RCC 7860 (cell line): ENCODE measurements around the gene SLC16A4.
A peak's percentile ranks its signal among the peaks of the same experiment; 100 is the strongest.

ENCODE experiments used
- DNase-seq: peaks from one replicate; pipeline ENCODE4 v3.0.0-alpha.2; 2015; ENCODE audit warnings: low spot score
- FAIRE-seq: peaks from 2 replicates; lab custom pipeline; 2012; peaks lifted over from hg19 to GRCh38; lab: Jason Lieb, UNC

The SLC16A4 gene

DNA sequence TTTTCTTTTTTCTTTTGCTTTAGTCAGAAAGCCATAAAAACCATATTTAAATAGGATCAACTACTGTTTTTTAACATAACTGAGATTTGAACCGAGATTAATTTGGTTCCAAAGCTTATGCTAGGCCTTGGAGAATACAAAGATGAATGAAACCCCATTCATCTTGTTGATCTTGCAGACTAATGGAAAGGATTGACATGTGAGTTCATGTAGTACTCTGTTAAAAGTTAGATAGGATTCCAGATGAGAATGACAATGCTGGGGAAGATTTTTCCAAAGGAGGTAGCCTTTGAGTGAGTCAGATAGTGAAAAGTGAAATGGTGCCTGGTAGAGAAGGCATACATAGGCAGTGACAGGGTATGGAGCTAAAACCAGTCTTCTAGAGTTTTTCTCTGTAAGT lies 29.0 kb downstream of the SLC16A4 start:
- DNase-seq (no peak), FAIRE-seq (no peak)

- no peak for FAIRE-seq
Observed at GRCh38 chr1:110360431-110360830, 30.4 kb downstream of the SLC16A4 start.

DNA sequence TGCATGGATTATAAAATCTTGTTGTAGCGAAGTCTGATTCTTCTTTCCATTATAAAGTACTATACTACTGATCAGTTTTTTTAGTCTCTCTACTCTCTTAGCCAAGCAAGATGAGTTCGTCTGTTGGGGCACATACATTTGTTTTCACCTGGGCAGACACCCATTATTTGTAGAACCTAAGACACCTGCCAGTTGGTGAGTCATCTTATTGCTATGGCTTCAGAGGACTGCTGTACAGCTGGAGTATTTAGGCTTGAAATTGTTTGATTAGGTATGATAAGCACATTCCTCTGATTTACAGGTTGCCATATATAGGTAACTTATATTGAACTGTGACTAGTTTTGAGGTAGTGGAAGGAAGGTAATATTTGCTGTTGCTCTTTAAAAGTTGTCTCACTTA lies 34.4 kb downstream of the SLC16A4 start:
- DNase-seq = no peak
- FAIRE-seq = no peak

More at GRCh38 chr1:110360431-110360830, 30.4 kb downstream of the SLC16A4 start:
- no peak for DNase-seq

DNA sequence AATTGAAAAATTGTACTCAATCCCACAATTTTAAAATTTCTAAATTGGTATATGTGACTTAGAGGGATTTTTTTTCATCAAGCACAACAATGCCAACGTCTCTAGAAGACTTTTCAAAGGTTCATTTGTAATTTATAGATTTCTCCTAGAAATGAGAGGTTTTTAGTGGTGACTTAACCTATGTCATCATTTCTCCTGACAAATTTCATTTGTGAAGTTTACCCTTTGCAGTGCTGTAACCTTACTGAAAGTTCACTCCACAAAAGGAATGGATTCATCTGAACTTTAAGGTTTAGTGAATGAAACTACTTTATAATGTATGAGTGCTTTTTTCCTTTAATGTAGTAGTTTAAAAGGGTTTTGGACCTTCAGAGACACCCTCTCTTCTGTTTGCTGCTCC lies 35.5 kb downstream of the SLC16A4 start:
- no peak for DNase-seq
- no peak for FAIRE-seq

GRCh38 chr1:110350360-110350759 lies 40.5 kb downstream of the SLC16A4 start:
- DNase-seq (no peak), FAIRE-seq (no peak)

DNA sequence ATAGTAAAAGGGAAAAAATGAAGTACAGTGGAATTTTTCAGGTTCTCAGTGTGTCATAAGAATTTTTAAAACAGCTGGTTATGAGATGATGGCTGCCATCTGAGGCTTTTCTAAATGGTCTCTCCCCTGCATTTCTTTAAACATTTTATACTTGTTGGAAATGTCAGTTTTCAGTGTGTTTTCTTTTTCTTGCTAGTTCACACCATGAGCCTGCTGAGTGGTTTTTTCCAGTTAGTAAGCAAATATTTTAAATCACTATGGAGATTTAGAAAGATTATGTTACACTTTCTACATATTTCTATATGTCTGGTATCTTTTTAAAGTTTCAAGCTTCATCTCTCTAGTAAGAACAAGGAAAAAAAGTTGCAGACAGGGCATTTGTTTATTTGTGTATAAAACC lies 42.1 kb downstream of the SLC16A4 start:
- FAIRE-seq (no peak), DNase-seq (no peak)

- DNase-seq (no peak), FAIRE-seq (no peak)
Observed at GRCh38 chr1:110348050-110348449, 42.8 kb downstream of the SLC16A4 start.

DNA sequence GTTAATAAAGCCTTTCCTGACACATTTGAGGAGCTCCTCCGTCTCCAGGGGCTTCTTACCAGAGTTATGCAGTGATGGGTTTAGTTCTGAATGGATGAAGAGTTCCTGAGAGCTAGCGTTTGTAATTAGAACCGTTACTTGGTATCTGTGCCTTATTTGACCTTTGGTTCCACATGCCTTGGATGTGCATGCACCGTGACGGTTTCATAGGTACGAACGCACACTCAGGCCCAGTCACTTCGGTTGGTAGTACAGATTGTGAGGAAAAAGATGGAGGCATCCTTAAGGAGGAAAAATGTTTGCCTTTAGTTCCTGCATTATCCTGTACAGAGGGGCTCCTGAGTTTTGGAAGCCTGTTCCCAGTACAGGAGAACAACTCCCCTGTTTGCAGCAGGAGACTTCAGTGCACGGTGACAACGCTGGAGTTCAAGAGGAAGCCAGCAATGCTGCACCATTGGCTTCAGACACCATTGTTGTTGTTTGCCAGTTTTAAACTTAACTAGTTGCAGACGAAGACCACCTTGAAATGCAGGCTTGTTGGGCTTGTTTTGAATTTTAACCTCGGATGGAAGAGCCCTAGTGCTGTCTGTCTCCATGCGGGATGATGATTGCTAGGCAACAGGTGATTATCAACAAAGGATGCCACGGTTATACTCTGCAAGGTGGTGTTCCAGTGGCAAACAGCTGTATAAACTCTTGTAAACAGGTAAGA lies 43.5 kb downstream of the SLC16A4 start:
- DNase-seq (no peak), FAIRE-seq (no peak)

GRCh38 chr1:110346690-110347089 lies 44.1 kb downstream of the SLC16A4 start:
- DNase-seq = no peak
- no peak for FAIRE-seq

- no peak for DNase-seq
- FAIRE-seq = no peak
Observed at GRCh38 chr1:110345480-110345879, 45.3 kb downstream of the SLC16A4 start.

DNA sequence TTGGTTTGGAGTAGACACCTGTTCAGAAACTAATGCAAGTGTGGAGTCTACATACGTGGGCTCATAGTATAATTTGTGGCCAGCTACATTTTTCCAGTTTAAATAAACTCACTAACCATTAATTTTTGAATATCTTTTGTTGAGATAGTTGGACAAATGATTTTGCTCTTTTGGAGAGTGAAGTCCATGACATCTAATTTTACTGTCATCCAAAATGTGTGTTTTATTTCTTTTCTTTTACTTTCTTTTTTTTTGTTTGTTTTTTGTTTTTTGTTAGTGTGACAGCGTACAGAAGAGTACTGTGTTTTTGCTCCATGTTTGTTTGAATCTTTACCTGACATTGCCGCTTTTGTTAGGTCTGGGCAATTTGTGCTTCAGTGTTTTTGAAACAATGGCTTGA lies 46.7 kb downstream of the SLC16A4 start:
- no peak for FAIRE-seq
- no peak for DNase-seq

GRCh38 chr1:110343249-110343648 lies 47.6 kb downstream of the SLC16A4 start:
- no peak for DNase-seq
- FAIRE-seq = no peak

DNA sequence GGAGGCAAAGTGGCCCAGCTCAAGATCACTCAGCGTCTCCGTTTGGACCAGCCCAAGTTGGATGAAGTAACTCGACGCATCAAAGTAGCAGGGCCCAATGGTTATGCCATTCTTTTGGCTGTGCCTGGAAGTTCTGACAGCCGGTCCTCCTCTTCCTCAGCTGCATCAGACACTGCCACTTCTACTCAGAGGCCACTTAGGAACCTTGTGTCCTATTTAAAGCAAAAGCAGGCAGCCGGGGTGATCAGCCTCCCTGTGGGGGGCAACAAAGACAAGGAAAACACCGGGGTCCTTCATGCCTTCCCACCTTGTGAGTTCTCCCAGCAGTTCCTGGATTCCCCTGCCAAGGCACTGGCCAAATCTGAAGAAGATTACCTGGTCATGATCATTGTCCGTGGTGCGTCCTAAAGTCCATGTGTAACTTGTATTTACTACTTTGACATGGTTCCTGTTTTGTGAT lies 48.9 kb downstream of the SLC16A4 start:
- no peak for FAIRE-seq

GRCh38 chr1:110341146-110341871 lies 49.5 kb downstream of the SLC16A4 start:
- no peak for DNase-seq
- no peak for FAIRE-seq

More for the DNA sequence above, 48.9 kb downstream of the SLC16A4 start:
- DNase-seq = no peak

DNA sequence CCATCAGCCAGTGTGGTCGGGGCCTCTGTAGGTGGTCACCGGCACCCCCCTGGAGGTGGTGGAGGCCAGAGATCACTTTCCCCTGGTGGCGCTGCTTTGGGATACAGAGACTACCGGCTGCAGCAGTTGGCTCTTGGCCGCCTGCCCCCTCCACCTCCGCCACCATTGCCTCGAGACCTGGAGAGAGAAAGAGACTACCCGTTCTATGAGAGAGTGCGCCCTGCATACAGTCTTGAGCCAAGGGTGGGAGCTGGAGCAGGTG lies 50.7 kb downstream of the SLC16A4 start:
- FAIRE-seq (no peak), DNase-seq (no peak)

DNA sequence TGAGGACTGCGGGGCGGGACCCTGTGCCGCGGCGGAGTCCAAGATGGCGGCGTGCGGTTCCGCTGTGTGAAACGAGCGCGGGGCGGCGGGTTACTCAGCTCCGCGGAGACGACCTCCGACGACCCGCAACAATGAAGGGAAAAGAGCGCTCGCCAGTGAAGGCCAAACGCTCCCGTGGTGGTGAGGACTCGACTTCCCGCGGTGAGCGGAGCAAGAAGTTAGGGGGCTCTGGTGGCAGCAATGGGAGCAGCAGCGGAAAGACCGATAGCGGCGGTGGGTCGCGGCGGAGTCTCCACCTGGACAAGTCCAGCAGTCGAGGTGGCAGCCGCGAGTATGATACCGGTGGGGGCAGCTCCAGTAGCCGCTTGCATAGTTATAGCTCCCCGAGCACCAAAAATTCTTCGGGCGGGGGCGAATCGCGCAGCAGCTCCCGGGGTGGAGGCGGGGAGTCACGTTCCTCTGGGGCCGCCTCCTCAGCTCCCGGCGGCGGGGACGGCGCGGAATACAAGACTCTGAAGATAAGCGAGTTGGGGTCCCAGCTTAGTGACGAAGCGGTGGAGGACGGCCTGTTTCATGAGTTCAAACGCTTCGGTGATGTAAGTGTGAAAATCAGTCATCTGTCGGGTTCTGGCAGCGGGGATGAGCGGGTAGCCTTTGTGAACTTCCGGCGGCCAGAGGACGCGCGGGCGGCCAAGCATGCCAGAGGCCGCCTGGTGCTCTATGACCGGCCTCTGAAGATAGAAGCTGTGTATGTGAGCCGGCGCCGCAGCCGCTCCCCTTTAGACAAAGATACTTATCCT lies 51.2 kb downstream of the SLC16A4 start:
- DNase-seq = peak; percentile 68
- FAIRE-seq = no peak

DNA sequence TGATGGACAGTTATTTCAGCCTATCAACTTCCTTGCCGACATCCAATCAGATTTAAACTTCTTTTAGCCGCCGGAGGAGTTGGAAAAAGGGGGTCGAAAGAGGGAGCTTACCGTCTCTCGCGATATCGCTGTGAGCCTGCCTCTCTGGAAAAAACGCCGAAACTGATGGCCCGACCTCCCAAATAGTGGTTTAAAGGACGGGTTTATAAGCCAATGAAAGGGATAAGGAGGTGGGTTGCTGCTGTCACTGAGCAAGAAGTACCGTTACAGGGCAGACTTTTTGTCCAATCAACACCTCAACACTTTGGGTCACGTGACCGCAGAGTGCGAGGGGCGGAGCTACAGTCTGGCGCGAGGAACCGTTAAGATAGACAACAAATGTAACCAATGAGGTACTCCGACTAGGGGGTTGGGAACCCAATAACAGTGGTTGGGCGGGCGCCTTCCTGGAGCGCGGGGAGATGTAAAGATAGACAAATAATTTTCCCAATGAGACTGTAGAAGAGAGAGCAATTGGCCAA lies 51.9 kb downstream of the SLC16A4 start, which contains the start of gene RBM15:
Gene RBM15, plus strand, starts transcription at position 492 of the 521 bp plus-strand sequence. Its CDS starts 29 bp downstream, at position 521.
- FAIRE-seq = peak; percentile 95
- DNase-seq = peak; percentile 100

- peak; percentile 87 for DNase-seq
- no peak for FAIRE-seq
Observed at GRCh38 chr1:110338309-110338885, 52.4 kb downstream of the SLC16A4 start.

- no peak for FAIRE-seq
Observed at GRCh38 chr1:110337704-110338308, 53.0 kb downstream of the SLC16A4 start.

DNA sequence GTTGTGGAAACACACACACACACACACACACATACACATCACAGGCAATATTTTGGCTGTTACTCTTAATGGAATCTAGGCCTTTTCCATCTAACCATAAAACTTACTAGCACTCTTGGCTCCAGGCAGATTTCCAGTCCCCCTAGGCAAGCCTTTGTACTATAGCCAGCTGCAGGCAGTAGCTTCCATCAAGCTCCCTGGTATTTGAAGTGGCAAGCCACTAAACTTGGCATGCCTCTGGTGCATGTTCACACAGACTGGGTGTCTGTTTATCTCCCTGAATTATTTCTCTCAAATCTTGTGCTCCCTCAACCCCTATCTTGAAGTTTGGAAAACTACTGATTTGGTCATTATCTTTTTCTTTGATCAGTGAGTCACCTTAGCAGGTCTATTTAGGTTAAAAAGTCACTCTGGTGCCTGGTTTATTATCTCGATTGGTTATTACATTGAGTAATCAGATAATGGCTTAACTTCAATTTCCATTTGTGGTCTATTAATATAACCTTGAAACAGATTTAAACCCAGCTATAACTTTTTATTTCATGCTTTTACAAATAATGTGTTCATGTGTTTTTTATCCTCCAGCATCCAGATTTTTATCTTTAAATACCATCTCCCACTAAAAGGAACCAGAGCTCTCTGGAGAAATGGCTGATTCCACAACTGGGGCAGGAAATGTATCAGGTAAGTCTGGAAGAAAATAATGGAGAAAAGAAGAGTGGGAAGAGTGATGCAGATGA lies 54.4 kb downstream of the SLC16A4 start:
- DNase-seq (no peak), FAIRE-seq (peak; percentile 5)

More at GRCh38 chr1:110337704-110338308, 53.0 kb downstream of the SLC16A4 start:
- DNase-seq = peak; percentile 35
